Measurements from ENCODE around the gene DNAI1.

Gene DNAI1

GRCh38 chr9:34458013-34458958 lies at the start of gene DNAI1, which contains the start of gene FAM219A:
DNAI1 (plus strand) TSS chr9:34458805; CDS start chr9:34459006, 201 bp downstream.
FAM219A (minus strand) TSS chr9:34458570; CDS start chr9:34458263, 307 bp downstream.
- no peak for TF ChIP-seq JUND (IDR thresholded peaks at IDR 0.05; ENCODE audit: low read depth)
- in situ Hi-C loops (cut with HindIII; ENCODE audit: low pct_unique_long_range_greater_than_20kb, low sequenced_read_pairs) = no loop called here
- DNase-seq (ENCODE audit: low read depth in 1 of 2, low spot score in 1 of 2) = peak; percentile 91 to 98

DNA sequence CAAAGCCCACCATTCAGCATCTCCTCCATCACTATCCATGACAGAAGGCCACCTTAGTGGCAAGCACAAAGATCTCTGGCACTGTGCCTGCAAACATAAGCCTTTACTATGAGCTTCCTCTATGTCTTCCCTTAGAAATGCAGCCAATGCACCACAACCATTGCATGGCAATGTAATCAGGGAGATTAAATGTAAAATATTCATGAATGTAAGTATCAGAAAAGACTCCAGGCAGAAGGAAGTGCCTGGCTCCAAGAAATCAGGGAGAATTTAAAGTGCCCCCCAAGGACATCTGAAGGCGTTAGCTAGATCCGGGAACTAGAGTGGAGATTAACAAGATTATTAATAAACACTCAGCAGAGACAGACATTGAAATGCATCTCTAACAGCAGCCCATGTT lies 49.5 kb upstream of the DNAI1 start:
- no peak for DNase-seq (ENCODE audit: low read depth in 1 of 2, low spot score in 1 of 2)
- no peak for TF ChIP-seq JUND (IDR thresholded peaks at IDR 0.05; ENCODE audit: low read depth)
- in situ Hi-C loops (cut with HindIII; ENCODE audit: low pct_unique_long_range_greater_than_20kb, low sequenced_read_pairs) = no loop called here

DNA sequence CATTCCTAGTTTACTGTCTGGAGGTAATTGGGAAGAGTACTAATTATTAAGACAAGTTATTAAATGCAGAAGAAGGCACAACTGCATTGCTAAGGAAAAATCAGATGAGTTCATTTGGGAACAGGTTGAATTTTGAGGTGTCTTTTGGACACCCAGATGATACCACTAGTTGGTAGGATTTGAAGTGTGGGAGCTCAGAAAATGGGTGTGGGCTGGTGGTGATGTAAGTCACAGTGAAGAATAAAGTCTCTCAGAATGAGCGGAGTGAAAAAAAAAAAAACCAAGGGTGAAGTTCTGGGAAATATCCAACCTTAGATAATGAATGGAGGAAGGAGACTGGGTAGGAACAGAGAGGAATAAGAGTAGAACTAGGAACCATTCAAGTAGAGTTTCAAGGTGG lies 46.3 kb upstream of the DNAI1 start:
- no peak for DNase-seq (ENCODE audit: low read depth in 1 of 2, low spot score in 1 of 2)
- in situ Hi-C loops (cut with HindIII; ENCODE audit: low pct_unique_long_range_greater_than_20kb, low sequenced_read_pairs) = no loop called here
- no peak for TF ChIP-seq JUND (IDR thresholded peaks at IDR 0.05; ENCODE audit: low read depth)

GRCh38 chr9:34413231-34413852 lies 45.3 kb upstream of the DNAI1 start:
- peak; percentile 51 to 77 for DNase-seq (ENCODE audit: low read depth in 1 of 2, low spot score in 1 of 2)
- in situ Hi-C loops (cut with HindIII; ENCODE audit: low pct_unique_long_range_greater_than_20kb, low sequenced_read_pairs) = no loop called here
- no peak for TF ChIP-seq JUND (IDR thresholded peaks at IDR 0.05; ENCODE audit: low read depth)

- DNase-seq (ENCODE audit: low read depth in 1 of 2, low spot score in 1 of 2) = no peak
- no peak for TF ChIP-seq JUND (IDR thresholded peaks at IDR 0.05; ENCODE audit: low read depth)
- in situ Hi-C loops (cut with HindIII; ENCODE audit: low pct_unique_long_range_greater_than_20kb, low sequenced_read_pairs) = no loop called here
Measured at GRCh38 chr9:34417734-34418133, 40.9 kb upstream of the DNAI1 start.

DNA sequence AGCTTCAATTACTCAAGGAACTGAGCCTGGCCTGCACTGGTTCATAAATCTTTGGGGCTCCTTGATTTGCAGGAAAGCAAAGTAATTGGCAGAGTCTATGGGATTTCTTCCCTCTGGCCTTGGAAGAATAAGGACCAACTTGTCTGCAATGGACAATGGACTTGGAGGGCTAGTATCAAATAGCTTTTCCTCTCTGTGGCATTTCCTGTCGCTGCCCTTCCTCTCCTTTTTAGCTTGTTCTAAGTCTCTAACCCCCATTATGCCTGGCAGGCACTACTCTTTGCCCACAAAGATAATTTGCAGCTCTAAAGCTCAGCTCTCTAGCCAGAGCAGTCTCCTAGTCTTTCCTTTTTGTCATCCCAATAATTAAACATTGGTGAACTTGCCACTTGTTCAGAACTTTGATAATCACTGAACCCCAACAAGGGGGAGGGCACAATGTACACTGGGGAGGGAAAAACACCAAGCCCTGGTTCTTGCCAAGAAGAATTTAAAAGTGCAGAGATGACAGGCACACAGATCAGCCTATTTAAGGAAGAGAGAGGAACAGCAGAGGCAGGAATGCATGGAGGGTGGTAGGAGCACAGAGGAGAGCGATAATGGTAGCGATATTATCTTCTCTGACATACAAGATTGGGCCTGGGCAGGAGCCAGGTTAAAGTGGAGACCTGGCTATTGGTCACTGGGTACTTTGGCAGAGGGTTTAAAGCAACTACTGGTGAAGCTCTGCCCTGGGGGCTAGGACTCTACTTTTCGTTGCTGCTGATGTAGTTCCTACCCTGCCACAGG lies 38.7 kb upstream of the DNAI1 start:
- in situ Hi-C loops (cut with HindIII; ENCODE audit: low pct_unique_long_range_greater_than_20kb, low sequenced_read_pairs) = no loop called here
- no peak for DNase-seq (ENCODE audit: low read depth in 1 of 2, low spot score in 1 of 2)
- TF ChIP-seq JUND (IDR thresholded peaks at IDR 0.05; ENCODE audit: low read depth) = no peak

DNA sequence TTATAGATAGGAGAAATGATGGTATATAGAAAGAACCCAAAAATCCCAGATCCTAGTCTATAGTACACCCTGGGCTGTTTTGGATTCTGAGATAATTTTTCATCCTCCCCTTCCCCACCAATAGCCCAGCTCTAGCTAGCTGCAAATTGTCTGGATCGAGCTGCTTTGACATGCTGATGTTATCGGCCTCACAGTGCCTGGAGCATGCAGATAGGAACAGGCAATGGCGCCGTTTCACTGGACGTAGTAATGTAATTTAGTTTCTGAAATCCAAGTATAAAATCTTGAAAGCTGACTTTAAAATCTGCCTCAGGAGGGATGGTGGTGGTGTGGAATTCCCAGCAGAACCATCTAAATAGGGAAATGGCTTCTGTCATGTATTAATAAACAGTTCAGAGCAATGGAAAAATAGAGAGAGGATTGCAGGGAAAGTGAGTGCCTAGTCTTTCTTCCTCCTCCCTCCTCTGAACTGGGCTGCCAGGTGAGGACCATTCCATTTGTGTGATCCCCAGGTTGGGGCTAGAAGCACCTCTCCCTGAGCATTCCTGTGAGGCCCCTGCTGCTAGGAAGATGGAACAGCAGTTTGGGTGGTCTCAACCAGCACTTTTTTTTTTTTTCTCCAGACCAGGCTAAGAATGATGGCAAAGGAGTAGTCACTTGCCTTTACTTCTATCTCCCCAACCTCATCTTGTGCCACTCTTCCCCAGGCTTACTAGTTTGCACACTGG lies 32.1 kb upstream of the DNAI1 start:
- DNase-seq (ENCODE audit: low read depth in 1 of 2, low spot score in 1 of 2) = no peak
- TF ChIP-seq JUND (IDR thresholded peaks at IDR 0.05; ENCODE audit: low read depth) = no peak
- in situ Hi-C loops (cut with HindIII; ENCODE audit: low pct_unique_long_range_greater_than_20kb, low sequenced_read_pairs) = no loop called here

DNA sequence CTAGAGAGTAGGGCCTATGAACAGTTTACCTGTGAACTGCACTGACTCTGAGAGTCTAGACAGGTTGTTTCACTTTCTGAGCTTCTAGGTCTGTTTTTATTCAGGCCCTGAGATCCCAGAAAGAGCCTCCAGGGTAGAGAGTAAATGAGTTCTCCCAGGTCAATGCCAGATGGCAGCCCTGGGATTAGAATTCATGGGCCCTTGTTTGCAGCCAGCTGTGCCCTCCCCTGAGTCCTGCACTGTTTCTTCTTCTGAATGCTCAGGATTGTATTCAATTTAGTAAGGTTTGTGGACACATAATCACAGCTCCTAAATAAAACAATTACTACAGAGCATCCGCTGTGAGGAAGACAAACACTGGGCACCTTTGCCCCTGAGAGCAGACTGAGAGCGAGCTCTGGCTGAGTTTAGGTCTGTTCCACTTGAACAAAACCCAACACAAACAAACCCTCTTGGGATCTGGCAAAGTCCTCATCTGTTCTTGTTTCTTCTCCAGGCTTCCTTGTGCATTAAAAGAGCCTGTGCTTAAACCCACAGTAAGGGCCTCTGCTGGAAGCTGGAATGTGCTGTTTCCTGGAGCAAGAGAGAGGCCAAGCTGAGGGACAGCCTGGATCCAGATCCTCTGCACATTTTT lies 30.2 kb upstream of the DNAI1 start:
- no peak for TF ChIP-seq JUND (IDR thresholded peaks at IDR 0.05; ENCODE audit: low read depth)
- no peak for DNase-seq (ENCODE audit: low read depth in 1 of 2, low spot score in 1 of 2)
- in situ Hi-C loops (cut with HindIII; ENCODE audit: low pct_unique_long_range_greater_than_20kb, low sequenced_read_pairs) = no loop called here

DNA sequence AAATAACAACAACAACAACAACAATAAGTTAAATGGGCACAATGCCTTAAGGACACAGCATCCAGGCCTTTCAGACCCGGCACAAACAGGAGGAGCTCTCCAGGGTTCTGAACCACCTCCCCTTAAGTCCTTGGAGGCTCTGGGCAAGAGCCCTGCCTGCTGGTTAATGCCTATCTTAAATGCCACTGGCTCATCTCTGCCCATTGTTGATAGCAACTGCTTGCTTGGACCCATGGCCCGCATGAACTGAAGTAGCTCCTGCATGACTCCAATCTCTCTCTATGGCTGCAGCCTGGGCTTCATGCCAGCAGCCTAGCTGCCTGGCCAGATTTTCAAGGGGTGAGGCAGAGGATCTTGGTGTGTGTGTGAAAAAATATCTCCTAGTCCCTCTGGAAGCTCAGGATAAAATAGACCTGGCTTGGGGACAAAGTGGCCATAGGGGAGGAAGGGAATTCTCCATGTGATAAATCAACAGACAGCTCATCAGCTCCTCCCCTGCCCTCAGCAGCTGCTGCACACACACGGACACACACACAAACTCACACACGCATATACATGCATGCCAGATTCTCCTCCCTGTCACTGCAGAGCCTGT lies 27.7 kb upstream of the DNAI1 start:
- peak; percentile 33 to 75 for DNase-seq (ENCODE audit: low read depth in 1 of 2, low spot score in 1 of 2)
- no peak for TF ChIP-seq JUND (IDR thresholded peaks at IDR 0.05; ENCODE audit: low read depth)
- in situ Hi-C loops (cut with HindIII; ENCODE audit: low pct_unique_long_range_greater_than_20kb, low sequenced_read_pairs) = no loop called here

GRCh38 chr9:34431667-34432066 lies 26.9 kb upstream of the DNAI1 start:
- no peak for DNase-seq (ENCODE audit: low read depth in 1 of 2, low spot score in 1 of 2)
- in situ Hi-C loops (cut with HindIII; ENCODE audit: low pct_unique_long_range_greater_than_20kb, low sequenced_read_pairs) = no loop called here
- TF ChIP-seq JUND (IDR thresholded peaks at IDR 0.05; ENCODE audit: low read depth) = no peak

All from T47D (cell line).